ENCODE measurements around the gene HAX1.
A peak's percentile ranks its signal among the peaks of the same experiment; 100 is the strongest.
"Not testable (repeated sequence)": the region's sequence is repeated elsewhere in the genome, so short reads cannot be mapped to it uniquely, and the experiment has no call there.

HAX1 gene

GRCh38 chr1:154272217-154272998, at the start of gene HAX1:
Gene HAX1, plus strand, starts transcription at chr1:154272629. Its CDS starts 95 bp downstream, at chr1:154272724.
- Histone ChIP-seq H3K36me3 (ENCODE audit: insufficient read depth, low read length) (peaks cover 13% of the 10 kb centered on the region; the same call in 1 of the 2 replicates), H3K4me1 (ENCODE audit: insufficient read depth, low read length) (no peaks in the 10 kb centered on the region), H3K9ac (ENCODE audit: low read depth, low read length) (peak within 1 kb of the TSS; percentile 65), H3K9me3 (ENCODE audit: control insufficient read depth, insufficient read depth, low read length) (no peaks in the 10 kb centered on the region)

DNA sequence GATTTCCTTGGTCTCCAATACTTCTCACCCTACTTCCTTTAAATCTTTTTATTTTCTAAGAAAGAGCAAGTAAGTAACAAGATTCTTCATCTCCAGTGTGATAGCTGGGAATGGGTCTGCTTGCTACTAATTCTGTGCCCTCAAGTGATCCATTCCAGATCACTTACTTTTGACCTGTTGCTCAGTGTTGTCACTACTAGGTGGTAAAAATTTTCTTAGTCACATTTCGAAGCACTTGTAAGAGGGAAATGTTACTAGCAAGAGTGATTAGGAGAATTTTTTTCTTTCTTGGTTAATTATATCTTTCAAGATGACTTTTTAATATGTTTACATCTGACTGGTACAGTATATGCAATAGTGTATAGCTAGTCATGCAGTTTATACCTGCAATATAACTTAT, 49.5 kb upstream of the HAX1 start:
- H3K4me1 ChIP-seq (ENCODE audit: insufficient read depth, low read length) = peaks cover 12% of the 10 kb centered on the region; the same call in 1 of the 2 replicates
- H3K9me3 ChIP-seq (ENCODE audit: control insufficient read depth, insufficient read depth, low read length) = no peaks in the 10 kb centered on the region
- peaks cover 17% of the 10 kb centered on the region for H3K36me3 ChIP-seq (ENCODE audit: insufficient read depth, low read length)
- H3K9ac ChIP-seq (ENCODE audit: low read depth, low read length) = no peak overlapping the region

DNA sequence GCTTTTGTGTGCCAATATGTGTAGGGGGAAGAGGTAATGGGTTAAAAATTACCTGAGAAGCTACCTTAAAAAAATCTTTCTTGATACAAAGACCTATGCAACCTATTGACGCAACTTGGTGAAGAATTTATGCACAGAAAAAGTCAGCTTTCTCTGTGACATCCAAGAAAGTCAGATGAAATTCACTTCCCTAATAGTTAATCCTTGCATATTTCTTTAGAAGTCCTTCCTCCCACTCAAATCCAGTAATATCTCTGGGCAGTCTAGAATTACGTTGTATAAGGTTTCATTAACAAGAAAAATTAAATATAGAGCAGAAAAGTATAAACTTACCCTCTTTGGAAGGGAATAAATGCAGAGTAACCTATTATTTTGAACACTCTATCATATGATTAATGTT, 48.8 kb upstream of the HAX1 start:
- H3K9ac ChIP-seq (ENCODE audit: low read depth, low read length) = no peak overlapping the region
- no peaks in the 10 kb centered on the region for H3K9me3 ChIP-seq (ENCODE audit: control insufficient read depth, insufficient read depth, low read length)
- H3K36me3 ChIP-seq (ENCODE audit: insufficient read depth, low read length) = peaks cover 17% of the 10 kb centered on the region
- H3K4me1 ChIP-seq (ENCODE audit: insufficient read depth, low read length) = peaks cover 12% of the 10 kb centered on the region; the same call in 1 of the 2 replicates

GRCh38 chr1:154225370-154225769, 47.1 kb upstream of the HAX1 start:
- peaks cover 18% of the 10 kb centered on the region for H3K36me3 ChIP-seq (ENCODE audit: insufficient read depth, low read length)
- no peak overlapping the region for H3K9ac ChIP-seq (ENCODE audit: low read depth, low read length)
- H3K4me1 ChIP-seq (ENCODE audit: insufficient read depth, low read length) = peaks cover 7% of the 10 kb centered on the region; the same call in 1 of the 2 replicates
- H3K9me3 ChIP-seq (ENCODE audit: control insufficient read depth, insufficient read depth, low read length) = no peaks in the 10 kb centered on the region

DNA sequence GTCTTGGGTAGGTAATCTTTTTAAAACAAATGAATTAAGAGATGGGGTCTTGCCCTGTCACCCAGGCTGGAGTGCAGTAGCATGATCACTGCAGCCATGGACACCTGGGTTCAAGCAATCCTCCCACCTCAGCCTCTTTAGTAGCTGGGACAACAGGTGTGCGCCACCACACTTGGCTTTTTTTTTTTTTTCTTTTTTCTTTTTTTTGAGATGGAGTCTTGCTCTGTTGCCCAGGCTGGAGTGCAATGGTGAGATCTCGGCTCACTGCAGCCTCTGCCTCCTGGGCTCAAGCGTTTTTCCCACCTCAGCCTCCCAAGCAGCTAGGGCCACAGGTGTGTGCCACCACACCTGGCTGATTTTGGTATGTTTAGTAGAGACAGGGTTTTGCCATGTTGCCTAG, 41.3 kb upstream of the HAX1 start:
- peaks cover 31% of the 10 kb centered on the region for H3K36me3 ChIP-seq (ENCODE audit: insufficient read depth, low read length)
- not testable (repeated sequence) for H3K9me3 ChIP-seq (ENCODE audit: control insufficient read depth, insufficient read depth, low read length); H3K4me1 ChIP-seq (ENCODE audit: insufficient read depth, low read length); H3K9ac ChIP-seq (ENCODE audit: low read depth, low read length)

DNA sequence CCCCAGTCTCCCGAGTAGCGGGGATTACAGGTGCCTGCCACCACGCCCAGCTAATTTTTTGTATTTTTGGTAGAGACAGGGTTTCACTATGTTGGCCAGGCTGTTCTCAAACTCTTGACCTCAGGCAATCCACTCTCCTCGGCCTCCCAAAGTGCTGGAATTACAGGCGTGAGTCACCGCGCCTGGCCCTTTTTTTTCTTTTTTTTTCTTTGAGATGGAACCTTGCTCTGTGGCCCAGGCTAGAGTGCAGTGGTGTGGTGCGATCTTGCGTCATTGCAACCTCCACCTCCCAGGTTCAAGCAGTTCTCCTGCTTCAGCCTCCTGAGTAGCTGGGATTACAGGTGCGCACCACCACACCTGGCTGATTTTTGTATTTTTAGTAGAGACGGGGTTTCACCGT, 39.3 kb upstream of the HAX1 start:
- peaks cover 41% of the 10 kb centered on the region for H3K36me3 ChIP-seq (ENCODE audit: insufficient read depth, low read length)
- H3K9me3 ChIP-seq (ENCODE audit: control insufficient read depth, insufficient read depth, low read length); H3K9ac ChIP-seq (ENCODE audit: low read depth, low read length); H3K4me1 ChIP-seq (ENCODE audit: insufficient read depth, low read length): not testable (repeated sequence)

DNA sequence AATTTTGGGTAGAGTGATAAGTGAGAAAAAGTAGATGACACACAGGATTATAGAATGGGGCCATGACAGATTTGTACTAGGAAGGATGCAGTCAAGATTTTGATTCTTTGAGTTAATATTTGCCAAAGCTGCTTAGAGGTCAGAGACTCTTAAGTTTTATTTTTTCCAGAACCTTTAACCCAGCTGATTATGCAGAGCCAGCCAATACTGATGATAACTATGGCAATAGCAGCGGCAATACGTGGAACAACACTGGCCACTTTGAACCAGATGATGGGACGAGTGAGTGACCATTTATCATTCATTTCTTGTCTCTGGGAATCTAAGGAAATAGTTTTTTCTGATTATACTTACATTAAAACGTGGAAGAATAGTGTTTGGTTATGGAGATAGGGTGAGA, 35.6 kb upstream of the HAX1 start:
- Histone ChIP-seq H3K9ac (ENCODE audit: low read depth, low read length) (no peak overlapping the region), H3K4me1 (ENCODE audit: insufficient read depth, low read length) (no peaks in the 10 kb centered on the region), H3K9me3 (ENCODE audit: control insufficient read depth, insufficient read depth, low read length) (no peaks in the 10 kb centered on the region), H3K36me3 (ENCODE audit: insufficient read depth, low read length) (peaks cover 32% of the 10 kb centered on the region)

DNA sequence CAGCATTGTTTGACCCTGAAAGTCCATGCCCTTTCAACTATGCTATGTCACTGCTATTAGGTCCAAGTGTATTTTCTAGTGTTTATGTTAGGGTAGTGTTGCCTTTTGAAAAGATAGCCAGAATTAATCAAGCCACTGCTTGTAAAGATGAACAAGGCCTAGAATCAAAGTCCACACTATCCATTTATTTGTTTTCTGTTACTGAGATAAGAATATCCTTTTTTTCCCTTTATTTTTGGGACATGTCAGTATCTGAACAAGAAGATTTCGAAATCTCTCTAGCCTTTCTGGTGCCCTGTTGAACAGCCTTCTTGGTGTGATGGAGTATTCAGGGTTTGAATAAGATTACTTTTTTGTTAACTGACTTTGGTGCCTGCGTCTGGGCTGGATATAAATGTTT, 35.0 kb upstream of the HAX1 start:
- Histone ChIP-seq H3K4me1 (ENCODE audit: insufficient read depth, low read length) (no peaks in the 10 kb centered on the region), H3K9me3 (ENCODE audit: control insufficient read depth, insufficient read depth, low read length) (no peaks in the 10 kb centered on the region), H3K36me3 (ENCODE audit: insufficient read depth, low read length) (peaks cover 35% of the 10 kb centered on the region), H3K9ac (ENCODE audit: low read depth, low read length) (no peak overlapping the region)

GRCh38 chr1:154237880-154238506, 34.4 kb upstream of the HAX1 start:
- no peaks in the 10 kb centered on the region for H3K4me1 ChIP-seq (ENCODE audit: insufficient read depth, low read length)
- H3K36me3 ChIP-seq (ENCODE audit: insufficient read depth, low read length) = peaks cover 36% of the 10 kb centered on the region
- H3K9me3 ChIP-seq (ENCODE audit: control insufficient read depth, insufficient read depth, low read length) = no peaks in the 10 kb centered on the region
- no peak overlapping the region for H3K9ac ChIP-seq (ENCODE audit: low read depth, low read length)

- Histone ChIP-seq H3K9ac (ENCODE audit: low read depth, low read length) (no peak overlapping the region), H3K9me3 (ENCODE audit: control insufficient read depth, insufficient read depth, low read length) (no peaks in the 10 kb centered on the region), H3K36me3 (ENCODE audit: insufficient read depth, low read length) (peaks cover 48% of the 10 kb centered on the region), H3K4me1 (ENCODE audit: insufficient read depth, low read length) (no peaks in the 10 kb centered on the region)
Observed at GRCh38 chr1:154239491-154239890, 32.9 kb upstream of the HAX1 start.

DNA sequence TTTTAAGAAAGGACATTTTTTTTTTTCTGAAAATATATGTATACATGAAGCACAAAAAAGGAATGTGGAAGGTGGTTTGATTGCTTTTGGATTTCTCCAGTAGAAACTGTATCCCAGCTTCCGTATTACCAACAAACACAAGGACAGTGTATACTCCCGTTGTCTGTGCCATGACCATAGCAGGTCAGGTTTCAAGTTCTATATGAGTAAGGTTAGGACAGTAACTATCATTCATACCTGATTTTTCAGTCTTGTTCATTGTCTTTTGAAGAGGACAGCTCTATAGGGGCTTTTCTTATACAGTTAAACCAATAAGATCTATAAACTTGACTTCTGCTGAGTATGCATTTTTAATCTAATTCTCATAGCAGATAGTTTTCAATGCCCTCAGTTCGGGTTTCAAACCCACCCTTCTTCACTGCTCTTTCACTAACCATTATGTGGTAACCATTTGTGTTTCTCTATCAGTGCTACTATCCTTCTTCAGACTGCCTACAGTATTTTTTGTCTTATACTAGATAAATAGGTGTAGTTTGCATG, 32.1 kb upstream of the HAX1 start:
- Histone ChIP-seq H3K4me1 (ENCODE audit: insufficient read depth, low read length) (no peaks in the 10 kb centered on the region), H3K9me3 (ENCODE audit: control insufficient read depth, insufficient read depth, low read length) (no peaks in the 10 kb centered on the region), H3K36me3 (ENCODE audit: insufficient read depth, low read length) (peaks cover 48% of the 10 kb centered on the region), H3K9ac (ENCODE audit: low read depth, low read length) (no peak overlapping the region)

GRCh38 chr1:154241703-154242351, 30.6 kb upstream of the HAX1 start:
- H3K36me3 ChIP-seq (ENCODE audit: insufficient read depth, low read length) = peaks cover 45% of the 10 kb centered on the region

GRCh38 chr1:154253671-154254070, 18.8 kb upstream of the HAX1 start:
- Histone ChIP-seq H3K9me3 (ENCODE audit: control insufficient read depth, insufficient read depth, low read length) (no peaks in the 10 kb centered on the region), H3K4me1 (ENCODE audit: insufficient read depth, low read length) (no peaks in the 10 kb centered on the region), H3K9ac (ENCODE audit: low read depth, low read length) (no peak overlapping the region), H3K36me3 (ENCODE audit: insufficient read depth, low read length) (peaks cover 65% of the 10 kb centered on the region)

More at GRCh38 chr1:154241703-154242351, 30.6 kb upstream of the HAX1 start:
- no peaks in the 10 kb centered on the region for H3K4me1 ChIP-seq (ENCODE audit: insufficient read depth, low read length)
- H3K9me3 ChIP-seq (ENCODE audit: control insufficient read depth, insufficient read depth, low read length) = no peaks in the 10 kb centered on the region
- H3K9ac ChIP-seq (ENCODE audit: low read depth, low read length) = no peak overlapping the region

- Histone ChIP-seq H3K36me3 (ENCODE audit: insufficient read depth, low read length) (peaks cover 60% of the 10 kb centered on the region), H3K9me3 (ENCODE audit: control insufficient read depth, insufficient read depth, low read length) (no peaks in the 10 kb centered on the region), H3K9ac (ENCODE audit: low read depth, low read length) (no peak overlapping the region), H3K4me1 (ENCODE audit: insufficient read depth, low read length) (no peaks in the 10 kb centered on the region)
Observed at GRCh38 chr1:154256686-154257085, 15.7 kb upstream of the HAX1 start.
